GM12892 (cell line): ENCODE results near the gene EYS.

Source experiments
- POLR2A ChIP-seq: IDR thresholded peaks from 2 replicates; pipeline ENCODE4 v1.6.1; 2011; ENCODE audit warnings: low read depth, low read length, control low read depth
- POLR2AphosphoS5 ChIP-seq: IDR thresholded peaks from 2 replicates; pipeline ENCODE4 v1.6.1; 2011; ENCODE audit warnings: low read depth, low read length, control low read depth
- TAF1 ChIP-seq: IDR thresholded peaks from 2 replicates; pipeline ENCODE4 v1.6.1; 2011; ENCODE audit warnings: low read depth, mild to moderate bottlenecking, control low read depth, low read length, borderline replicate concordance

DNA sequence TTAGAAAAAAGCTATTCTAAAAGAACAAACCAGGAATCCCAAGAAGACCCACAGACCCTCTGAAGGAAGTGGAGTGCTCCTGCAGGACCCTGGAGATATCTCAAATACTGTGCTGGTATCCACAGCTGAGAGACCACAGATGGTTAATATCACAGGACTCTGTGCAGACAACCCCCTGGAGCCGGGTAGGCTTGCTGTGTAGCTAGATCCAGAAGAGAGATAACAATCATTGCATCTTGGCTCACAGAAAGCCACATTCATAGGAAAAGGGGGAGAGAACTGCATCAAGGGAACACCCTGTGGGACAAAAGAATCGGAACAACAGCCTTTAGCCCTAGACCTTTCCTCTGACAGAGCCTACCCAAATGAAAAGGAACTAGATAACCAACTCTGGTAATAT lies 1381.9 kb downstream of the EYS start:
- TF ChIP-seq POLR2A, result no peak
- TF ChIP-seq POLR2AphosphoS5, result no peak
- TF ChIP-seq TAF1, result no peak
